GM19240 (cell line): ENCODE results near the gene LCK.
"Not testable (repeated sequence)": the region's sequence is repeated elsewhere in the genome, so short reads cannot be mapped to it uniquely, and the experiment has no call there.

Source experiments
- DNase-seq: peaks from one replicate; pipeline ENCODE4 v3.0.0; 2011; ENCODE audit warnings: low spot score; ENCODE audit not compliant: insufficient read length

Gene LCK

DNA sequence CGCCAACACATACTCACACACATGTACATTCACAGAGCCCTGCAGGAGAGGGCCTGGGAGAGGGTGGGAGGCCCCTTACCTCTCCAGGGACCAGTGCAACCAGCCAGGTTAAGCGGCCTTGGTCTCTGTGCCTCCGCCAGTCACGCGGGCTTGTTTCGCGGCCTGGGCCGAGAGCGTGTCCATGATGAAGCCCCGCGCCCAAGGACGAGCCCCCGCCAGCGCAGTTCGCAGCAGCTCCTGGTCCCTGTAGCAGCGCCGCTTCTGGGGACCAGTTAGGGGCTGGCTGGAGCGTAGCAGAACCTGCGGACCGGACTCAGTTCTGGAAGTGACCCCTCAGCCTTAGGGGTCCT, 11.3 kb upstream of the LCK start:
- DNase-seq: no peak

- DNase-seq: no peak
Measured at GRCh38 chr1:32240140-32240951, 10.7 kb upstream of the LCK start.

DNA sequence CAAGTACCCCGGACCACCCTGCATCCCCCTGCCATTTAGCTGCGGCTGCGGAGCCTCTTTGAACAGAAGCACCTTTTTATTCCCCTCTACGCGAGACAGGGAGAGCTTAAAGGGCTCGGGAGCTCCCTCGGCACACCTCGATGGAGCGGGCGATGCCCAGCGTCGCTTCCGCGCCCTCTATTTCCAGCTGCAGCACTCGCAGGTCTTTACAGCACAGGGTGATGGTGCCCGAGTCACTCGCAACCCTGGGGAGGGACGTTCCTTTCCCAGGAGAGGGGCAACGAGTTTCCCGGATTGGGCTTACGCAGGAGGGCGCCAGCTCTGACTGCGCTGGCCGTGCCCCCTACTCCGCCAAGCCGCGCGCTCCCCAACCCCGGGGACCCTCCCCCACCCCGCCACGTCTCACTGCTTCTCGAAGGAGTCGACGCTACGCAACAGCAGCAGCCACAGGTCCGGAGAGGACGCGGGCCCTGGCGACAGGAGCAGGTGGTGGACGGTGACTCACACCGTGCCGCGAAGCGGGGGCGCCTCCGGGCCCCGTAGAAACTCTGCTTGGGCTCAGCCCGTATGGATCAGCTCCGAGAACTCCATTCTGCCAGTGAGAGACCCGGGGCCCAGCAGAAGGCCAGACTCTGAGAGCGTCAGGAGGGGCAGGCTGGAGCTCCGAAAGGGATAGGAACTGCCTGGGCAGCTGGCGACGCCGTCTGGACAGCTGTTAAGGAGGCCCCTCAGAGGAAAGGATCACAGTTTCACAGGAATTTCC, 9.9 kb upstream of the LCK start:
- no peak for DNase-seq

DNA sequence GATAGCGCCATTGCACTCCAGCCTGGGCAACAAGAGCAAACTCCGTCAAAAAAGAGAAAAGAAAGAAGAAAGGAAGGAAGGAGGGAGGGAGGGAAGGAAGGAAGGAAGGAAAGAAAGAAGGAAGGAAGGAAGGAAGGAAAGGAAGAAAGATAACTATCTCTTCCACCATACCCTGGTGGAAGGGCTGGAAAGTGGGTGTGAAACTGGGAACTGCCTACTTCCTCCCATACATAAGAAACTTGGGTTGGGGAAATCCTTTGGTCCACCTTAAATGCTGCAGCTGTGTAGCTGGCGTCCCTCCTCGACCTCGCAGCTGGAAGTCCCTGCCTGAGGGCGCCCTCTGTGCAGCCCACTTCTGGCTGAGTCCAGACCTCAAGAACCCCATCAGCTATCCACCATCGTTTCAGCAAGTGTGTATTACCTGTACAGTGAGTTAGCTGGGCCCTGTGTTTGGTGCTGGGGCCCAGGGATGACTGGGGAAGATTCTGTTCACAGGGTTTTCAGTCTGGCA, 8.7 kb upstream of the LCK start:
- DNase-seq: no peak

DNA sequence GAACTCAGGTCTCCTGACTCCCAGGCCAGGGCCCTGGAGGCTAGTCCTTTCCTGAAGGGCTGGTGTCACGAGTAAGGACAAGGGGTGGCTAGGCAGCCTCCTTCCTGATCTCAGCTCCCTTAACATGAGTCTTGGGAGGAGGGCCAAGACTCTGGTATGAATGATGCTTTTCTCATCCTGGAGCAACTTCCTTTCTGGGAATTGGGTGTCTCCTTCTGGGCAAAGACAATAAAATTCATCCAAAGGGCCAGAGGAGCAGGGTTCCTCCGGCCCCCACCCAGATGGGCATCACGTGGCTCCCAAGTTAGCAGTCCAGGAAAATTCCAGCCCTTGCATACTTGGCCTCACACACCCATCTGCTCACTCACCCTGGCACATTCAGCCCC, 4.2 kb upstream of the LCK start, which contains the start of gene FAM167B:
TSS of gene FAM167B (plus strand) at position 335 of the 386 bp plus-strand sequence. CDS start 200 bp downstream, outside the sequence.
- DNase-seq: no peak

DNA sequence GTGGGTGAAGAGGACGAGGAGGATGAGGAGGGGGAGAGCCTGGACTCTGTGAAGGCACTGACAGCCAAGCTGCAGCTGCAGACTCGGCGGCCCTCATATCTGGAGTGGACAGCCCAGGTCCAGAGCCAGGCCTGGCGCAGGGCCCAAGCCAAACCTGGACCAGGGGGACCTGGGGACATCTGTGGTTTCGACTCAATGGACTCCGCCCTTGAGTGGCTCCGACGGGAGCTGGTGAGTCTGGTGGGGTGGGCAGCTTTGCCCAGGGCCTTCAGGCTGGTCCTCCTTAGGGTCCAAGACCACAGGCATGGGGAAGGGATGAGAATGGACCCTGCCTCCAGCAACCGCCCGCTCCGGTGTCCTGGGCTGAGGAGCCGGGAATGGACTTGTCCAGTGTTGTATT, 3.6 kb upstream of the LCK start:
- no peak for DNase-seq

- DNase-seq: peak; percentile 50
Measured at GRCh38 chr1:32247983-32248889, 2.8 kb upstream of the LCK start.

DNA sequence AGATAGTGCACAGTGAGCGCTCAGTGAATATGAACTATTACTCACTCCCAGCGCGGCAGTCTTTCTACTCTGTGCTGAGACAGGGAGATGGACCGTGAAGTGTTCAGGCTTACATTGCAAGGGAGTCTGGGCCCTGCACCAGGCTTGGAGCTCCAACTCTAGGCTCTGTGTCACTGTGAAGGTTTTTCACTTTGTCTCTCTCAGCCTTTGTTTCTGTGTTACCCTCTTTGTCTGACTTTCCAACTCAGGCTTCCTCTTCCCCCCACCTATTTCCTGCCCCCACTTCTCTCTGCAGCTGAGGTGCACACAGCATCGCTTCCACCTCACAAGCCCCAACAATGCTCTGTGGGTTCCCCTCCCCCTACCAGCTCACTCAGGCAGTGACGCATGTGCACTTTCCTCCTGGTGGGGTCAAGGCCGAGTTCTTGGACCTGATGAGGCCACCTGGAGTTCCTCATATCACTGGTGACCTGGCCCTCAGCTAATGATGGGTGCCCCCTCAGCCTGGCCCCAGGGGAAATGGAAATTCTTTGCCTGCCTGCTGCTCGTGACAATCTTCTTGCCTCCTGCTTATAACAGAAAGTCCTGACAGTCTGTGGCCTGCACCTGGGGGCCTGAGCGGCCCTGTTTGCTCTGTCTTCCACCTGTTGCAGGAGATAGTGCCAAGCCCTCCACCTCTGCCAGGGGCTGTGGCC, 1.1 kb upstream of the LCK start:
- peak; percentile 67 for DNase-seq

DNA sequence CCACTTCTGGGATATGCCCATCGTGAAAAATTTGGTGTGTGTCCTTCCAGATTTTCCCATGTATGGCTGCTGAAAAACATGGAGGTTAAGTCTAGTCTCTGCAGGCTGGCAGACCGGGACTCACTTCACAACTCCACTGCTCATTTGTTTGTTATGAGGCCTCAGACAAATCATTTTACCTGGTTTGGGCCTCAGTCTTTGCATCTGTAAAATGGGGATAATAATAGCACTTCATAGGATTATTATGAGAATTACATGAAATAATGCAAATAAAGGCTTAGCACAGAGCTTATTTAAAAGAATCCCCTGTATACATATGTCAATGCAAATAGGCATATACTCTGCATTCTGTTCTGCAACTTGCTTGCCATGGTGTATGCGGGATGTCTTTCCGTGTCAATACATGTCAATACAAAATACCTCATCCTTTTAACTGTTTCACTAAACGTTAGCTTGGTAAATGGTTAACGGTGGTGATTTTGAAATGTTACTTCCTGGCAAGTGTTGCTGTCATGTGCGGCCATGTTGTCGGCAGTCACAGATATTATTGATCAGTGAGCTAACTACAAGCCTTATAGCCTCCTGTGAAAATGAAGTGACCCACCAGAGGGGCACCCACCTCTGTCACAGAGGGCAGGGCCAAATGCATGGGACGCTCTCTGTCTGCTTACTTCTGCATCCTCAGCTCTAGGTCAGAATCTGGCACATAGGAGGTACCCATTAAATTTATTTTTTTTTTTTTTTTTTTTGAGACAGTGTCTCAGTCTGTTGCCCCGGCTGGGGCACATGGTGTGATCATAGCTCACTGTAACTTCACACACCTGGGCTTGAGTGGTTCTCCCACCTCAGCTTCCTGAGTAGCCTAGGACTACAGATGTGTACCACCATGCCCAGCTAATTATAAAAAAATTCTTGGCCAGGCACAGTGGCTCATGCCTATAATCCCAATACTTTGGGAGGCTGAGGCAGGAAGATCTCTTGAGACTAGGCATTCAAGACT, 4.3 kb downstream of the LCK start:
- no peak for DNase-seq

- no peak for DNase-seq
Measured at GRCh38 chr1:32256473-32257226, 5.6 kb downstream of the LCK start.

DNA sequence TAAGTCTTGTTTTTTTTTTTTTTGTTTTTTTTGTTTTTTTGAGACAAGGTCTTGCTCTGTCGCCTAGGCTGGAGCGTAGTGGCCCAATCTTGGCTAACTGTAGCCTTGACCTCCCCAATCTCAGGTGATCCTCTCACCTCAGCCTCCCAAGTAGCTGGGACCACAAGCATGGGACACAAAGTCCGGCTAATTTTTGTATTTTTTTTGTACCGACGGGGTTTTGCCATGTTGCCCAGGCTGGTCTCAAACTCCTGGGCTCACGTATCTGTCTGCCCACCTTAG, 6.1 kb downstream of the LCK start:
- no peak for DNase-seq

DNA sequence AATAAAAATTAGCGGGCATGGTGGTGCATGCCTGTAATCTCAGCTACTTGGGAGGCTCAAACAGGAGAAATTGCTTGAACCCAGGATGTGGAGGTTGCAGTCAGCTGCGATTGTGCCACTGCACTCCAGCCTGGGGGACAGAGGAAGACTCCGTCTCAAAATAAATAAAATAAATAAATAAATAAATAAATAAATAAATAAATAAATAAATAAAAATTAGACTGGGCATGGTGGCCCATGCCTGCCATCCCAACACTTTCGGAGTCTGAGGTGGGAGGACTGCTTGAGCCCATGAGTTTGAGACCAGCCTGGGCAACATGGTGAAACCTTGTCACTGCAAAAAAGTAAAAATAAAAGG, 12.2 kb downstream of the LCK start:
- not testable (repeated sequence) for DNase-seq

DNA sequence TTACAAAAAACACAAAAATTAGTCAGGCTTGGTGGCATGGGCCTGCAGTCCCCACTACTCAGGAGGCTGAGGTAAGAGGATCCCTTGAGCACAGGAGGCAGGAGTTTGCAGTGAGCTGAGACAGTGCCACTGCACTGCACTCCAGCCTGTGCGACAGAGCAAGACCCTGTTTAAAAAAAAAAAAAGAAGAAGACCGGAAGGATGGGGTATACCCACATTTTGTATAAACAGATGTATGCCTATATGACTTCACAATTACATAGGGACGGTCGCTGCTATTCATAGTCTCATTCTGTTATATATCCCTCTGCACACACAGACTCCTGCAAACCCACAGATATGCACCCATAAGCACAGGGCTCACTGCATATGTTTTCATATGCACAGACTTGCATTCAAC, 12.7 kb downstream of the LCK start:
- no peak for DNase-seq

DNA sequence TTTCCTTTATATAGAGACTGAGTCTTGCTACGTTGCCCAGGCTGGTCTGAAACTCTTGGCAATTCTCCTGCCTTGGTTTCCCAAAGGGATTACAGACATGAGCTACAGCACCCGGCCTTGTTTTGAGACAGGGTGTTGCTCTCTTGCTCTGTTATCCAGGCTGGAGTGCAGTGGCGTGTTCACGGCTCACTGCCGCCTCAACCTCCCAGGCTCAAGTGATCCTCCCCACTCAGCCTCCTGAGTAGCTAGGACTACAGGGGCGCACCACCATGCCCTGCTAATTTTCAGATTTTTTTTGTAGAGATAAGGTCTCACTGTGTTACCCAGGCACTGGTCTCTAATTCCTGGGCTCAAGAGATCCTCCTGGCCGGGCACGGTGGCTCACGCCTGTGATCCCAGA, 14.8 kb downstream of the LCK start:
- no peak for DNase-seq

- no peak for DNase-seq
Measured at GRCh38 chr1:32266921-32267591, 16.0 kb downstream of the LCK start.

DNA sequence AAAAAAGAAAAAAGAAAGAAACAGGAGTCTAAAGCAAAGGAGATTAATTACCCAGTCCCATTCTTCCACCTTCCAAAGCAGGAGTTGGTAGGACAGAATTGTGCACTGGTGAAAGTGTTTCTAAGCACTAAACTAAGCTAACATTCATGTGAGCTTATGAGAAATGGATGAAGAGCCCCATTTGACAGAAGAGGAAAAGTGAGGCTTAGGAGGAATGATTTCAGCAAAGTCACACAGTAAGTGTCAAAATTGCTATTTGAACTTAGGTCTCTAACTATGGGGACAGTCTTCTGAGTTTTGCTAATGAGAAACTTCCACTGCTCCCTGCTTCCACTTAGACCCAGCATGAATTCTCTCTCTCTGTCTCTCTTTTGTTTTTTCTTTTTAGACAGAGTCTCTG, 18.7 kb downstream of the LCK start:
- no peak for DNase-seq

DNA sequence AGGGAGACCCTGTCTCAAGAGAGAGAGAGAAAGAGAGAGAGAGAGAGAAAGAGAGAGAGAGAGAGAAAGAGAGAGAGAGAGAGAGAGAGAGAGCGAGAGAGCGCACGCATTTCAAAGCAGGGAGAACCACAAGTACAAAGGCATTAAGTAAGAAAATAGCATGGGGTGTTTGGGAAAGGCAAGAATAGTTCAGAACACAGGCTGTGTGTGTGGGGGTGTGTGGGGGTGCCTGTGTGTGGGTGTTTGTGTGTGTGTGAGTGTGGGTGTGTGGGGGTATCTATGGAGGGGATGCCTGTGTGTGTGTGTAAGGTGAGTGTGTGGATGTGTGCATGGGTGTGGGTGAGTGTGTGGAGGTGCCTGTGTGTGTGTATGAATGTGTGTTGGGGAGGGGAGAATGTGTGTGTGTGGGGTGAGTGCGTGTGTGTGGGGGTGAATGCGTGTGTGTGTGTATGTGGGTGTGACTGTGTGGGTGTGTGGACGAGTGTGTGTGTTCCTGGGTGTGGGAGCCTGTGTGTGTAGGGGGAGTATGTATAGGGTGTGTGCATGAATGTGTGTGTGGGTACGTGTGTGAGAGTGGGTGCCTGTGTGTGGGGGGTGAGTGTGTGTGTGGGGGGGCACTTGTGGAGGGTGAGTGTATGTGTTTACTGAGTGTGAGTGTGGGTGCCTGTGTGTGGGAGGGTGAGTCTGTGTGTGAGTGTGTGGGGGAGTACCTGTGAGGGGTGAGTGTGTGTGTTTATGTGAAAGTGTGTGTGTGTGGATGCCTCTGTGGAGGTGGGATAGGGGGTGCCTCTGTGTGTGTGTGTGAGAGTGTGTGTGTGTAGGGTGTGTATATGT, 21.7 kb downstream of the LCK start:
- DNase-seq: no peak
